ENCODE measurements around the gene TEX2.

Gene TEX2

DNA sequence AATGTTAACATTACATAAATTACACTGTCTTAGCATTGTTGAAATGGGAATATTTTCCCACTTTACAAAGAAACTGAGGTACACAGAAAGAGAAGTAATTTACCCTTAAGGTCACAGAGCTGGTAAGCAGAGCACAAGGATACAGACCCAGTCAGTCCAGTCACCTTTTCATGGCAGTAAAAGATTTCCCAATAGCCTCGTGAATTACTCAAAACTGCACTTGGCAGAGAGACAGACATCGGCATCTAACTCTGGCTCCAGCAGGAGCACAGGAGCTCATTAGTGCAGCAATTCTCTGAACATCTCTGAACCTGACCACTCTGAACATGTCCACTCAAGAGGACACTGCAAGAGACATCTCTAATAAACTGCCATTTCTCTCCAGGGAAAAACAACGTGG is 3.1 kb downstream of the TEX2 start:
- peak; percentile 80 for DNase-seq (ENCODE audit: low read depth)

DNA sequence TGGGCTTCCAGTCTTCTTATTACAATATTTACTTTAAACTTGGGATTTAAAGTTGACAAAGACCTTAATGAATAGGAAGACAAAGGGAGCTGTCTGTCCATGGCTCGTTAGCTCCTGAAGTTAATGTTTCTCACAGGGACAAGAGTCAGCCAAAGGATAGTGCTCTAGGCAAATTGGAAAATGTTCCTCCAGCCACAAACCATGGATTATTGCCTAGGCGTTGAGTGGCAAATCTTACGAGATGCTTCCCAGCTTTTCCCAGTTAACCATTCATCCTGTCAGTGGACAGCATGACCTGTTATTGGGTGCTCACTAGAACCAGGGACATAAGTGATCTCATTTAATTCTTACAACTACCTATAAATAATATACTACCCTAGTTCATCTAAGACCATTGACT is 3.6 kb downstream of the TEX2 start:
- TF ChIP-seq, protein P1, sequence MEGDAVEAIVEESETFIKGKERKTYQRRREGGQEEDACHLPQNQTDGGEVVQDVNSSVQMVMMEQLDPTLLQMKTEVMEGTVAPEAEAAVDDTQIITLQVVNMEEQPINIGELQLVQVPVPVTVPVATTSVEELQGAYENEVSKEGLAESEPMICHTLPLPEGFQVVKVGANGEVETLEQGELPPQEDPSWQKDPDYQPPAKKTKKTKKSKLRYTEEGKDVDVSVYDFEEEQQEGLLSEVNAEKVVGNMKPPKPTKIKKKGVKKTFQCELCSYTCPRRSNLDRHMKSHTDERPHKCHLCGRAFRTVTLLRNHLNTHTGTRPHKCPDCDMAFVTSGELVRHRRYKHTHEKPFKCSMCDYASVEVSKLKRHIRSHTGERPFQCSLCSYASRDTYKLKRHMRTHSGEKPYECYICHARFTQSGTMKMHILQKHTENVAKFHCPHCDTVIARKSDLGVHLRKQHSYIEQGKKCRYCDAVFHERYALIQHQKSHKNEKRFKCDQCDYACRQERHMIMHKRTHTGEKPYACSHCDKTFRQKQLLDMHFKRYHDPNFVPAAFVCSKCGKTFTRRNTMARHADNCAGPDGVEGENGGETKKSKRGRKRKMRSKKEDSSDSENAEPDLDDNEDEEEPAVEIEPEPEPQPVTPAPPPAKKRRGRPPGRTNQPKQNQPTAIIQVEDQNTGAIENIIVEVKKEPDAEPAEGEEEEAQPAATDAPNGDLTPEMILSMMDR (conservative IDR thresholded peaks at IDR 0.05; ENCODE audit: control insufficient read depth, insufficient read depth, low read depth, low read length), result no peak
- DNase-seq (ENCODE audit: low read depth), result no peak
- no peak overlapping the region for H3K4me3 ChIP-seq (ENCODE audit: control insufficient read depth, low read depth, low read length)

More for the DNA sequence above, 3.1 kb downstream of the TEX2 start:
- TF ChIP-seq, protein P1 (conservative IDR thresholded peaks at IDR 0.05; ENCODE audit: control insufficient read depth, insufficient read depth, low read depth, low read length), result no peak
- no peak overlapping the region for H3K4me3 ChIP-seq (ENCODE audit: control insufficient read depth, low read depth, low read length)

DNA sequence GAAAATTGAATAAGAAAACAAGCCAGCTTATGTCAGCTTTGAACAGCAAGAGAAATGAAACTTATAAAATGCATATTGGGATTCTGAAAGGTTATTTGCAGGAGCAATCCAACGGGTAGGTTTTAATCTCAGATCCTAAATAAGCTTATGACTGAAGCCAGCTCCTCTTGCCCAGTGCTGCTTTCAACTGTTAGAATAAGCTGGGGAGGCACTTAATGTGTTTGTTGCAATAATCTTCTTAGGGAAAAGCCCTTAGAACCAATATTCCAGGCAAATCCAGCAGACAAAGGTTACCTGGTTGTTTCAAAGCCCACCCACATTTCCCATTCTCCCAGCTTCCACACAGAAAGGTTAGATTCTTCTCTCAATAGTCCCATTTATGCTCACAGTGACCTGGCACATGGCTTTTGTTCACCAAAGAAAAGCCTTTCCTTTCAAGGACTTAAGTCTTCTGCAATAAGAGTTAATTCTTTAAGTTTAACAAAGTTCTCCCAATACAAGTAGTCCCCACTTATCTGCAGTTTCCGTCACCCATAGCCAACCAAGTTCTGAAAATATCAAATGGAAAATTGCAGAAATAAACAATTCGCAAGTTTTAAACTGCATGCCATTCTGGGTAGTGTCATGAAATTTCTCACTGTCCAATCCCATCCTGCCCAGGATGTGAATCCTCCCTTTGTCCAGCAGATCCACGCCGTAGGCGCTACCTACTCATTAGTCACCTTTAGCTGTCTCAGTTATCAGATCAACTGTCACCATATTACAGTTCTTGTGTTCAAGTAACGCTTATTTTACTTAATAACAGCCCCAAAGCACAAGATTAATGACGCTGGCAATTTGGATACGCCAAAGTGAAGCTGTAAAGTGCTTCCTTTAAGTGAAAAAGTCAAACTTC is 5.9 kb downstream of the TEX2 start:
- DNase-seq (ENCODE audit: low read depth), result no peak
- TF ChIP-seq, protein P1 (conservative IDR thresholded peaks at IDR 0.05; ENCODE audit: control insufficient read depth, insufficient read depth, low read depth, low read length), result no peak
- H3K4me3 ChIP-seq (ENCODE audit: control insufficient read depth, low read depth, low read length), result no peak overlapping the region

DNA sequence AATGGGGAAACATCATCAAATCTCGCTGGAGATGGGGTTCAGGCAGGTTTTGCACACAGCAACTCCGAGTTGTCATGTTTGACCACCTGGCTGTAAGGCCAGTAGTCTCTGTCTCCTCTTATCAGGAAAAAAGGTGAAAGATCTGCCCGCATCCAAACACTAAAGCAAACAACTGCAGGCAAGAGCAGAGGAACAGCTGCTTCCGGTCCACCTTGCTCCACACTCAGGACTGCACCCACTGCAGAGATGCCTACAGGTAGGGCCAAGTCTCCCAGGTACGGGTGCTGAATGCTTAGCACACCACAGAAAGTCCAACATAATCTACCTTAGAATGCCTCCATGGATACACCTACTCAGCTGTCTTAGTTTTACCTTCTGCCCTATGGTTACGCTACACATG is 7.3 kb downstream of the TEX2 start:
- no peak overlapping the region for H3K4me3 ChIP-seq (ENCODE audit: control insufficient read depth, low read depth, low read length)
- TF ChIP-seq, protein P1 (conservative IDR thresholded peaks at IDR 0.05; ENCODE audit: control insufficient read depth, insufficient read depth, low read depth, low read length), result no peak
- no peak for DNase-seq (ENCODE audit: low read depth)

DNA sequence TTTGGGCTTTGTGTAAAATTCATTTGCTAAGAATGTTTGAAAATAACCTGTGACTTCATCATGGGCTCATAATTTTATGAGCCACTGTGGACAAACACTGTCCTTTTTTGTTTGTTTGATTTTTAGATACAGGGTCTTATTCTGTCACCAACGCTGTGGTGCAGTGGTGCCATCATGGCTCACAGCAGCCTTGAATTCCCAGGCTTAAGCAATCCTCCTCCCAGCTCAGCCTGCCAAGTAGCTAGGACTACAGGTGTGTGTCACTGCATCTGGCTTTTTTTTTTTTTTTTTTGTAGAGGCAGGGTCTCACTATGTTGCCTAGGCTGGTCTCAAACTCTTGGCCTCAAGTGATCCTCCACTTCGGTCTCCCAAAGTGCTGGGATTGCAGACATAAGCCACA is 8.3 kb downstream of the TEX2 start:
- TF ChIP-seq, protein P1 (conservative IDR thresholded peaks at IDR 0.05; ENCODE audit: control insufficient read depth, insufficient read depth, low read depth, low read length), result no peak
- DNase-seq (ENCODE audit: low read depth), result no peak

DNA sequence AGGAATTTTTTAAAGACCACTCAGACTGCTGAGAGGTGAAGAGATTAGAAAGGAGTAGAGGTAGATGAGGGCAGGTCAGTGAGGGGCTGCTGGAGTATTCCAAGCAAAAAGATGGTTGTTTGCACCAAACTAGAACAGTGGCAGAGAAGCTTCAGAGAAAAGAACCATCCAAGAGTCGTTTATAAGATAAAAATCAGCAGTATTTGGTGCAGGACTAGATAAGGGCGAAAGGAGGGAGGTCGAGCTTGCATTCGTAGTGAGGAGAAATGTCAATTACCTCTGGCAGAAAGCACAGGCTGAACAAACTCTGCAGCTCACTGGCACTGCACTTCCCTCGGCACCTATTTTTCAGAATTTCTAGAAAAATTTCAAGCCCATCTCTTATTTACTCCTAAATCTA is 9.6 kb downstream of the TEX2 start:
- TF ChIP-seq, protein P1 (conservative IDR thresholded peaks at IDR 0.05; ENCODE audit: control insufficient read depth, insufficient read depth, low read depth, low read length), result no peak
- DNase-seq (ENCODE audit: low read depth), result no peak
- no peak overlapping the region for H3K4me3 ChIP-seq (ENCODE audit: control insufficient read depth, low read depth, low read length)

More for the DNA sequence above, 8.3 kb downstream of the TEX2 start:
- H3K4me3 ChIP-seq (ENCODE audit: control insufficient read depth, low read depth, low read length), result no peak overlapping the region

All from fibroblast of mammary gland (primary cell).